Jurkat, Clone E6-1 (cell line): ENCODE measurements around the gene TMEM132C. TPM values are rescaled to one million over a fixed set of nuclear protein-coding genes. Genes with fewer than 3 reads are reported as not detected.
"Not testable (repeated sequence)": the region's sequence is repeated elsewhere in the genome, so short reads cannot be mapped to it uniquely, and the experiment has no call there.

ENCODE experiments used
- DNase-seq: peaks from one replicate; pipeline ENCODE4 v3.0.0-alpha.2; 2011; ENCODE audit warnings: low read depth, low spot score
- H3K4me3 ChIP-seq: 2 replicates; pipeline ENCODE4 v1.5.1; 2011; ENCODE audit warnings: mild to moderate bottlenecking, low read length, control low read depth, moderate library complexity
- polyA plus RNA-seq: library from polyadenylated mRNA; unstranded; fragments of >200 nt; gene quantifications from one replicate; pipeline ENCODE4 v1.2.1, GENCODE V29; 2012; ENCODE audit warnings: missing spikeins; ENCODE audit not compliant: insufficient read length, insufficient read depth

The TMEM132C gene
- not detected for polyA plus RNA-seq

DNA sequence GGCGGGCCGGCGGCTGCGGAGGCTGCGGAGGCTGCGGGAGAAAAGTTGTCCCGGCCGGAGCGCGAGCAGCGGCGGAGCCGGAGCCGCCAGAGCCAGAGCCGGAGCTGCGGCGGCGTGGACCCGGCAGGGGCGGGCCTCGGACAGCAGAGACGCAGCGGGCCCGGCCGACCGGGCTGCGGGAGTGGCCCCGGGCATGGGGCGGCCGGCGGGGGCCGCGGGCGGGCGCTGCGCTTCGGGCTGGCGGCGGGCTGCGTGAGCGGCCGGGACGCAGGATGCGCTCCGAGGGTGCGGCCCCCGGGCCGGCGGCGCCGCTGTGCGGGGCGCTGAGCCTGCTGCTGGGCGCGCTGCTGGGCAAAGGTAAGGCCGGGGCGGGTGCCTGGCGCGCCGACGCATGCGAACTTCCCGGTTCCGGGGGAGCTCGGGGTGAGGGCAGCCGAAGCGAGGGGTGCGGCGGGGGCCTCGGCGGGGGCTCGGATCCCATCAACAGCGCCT is at the start of gene TMEM132C:
TMEM132C (plus strand) TSS at position 40 of the 492 bp plus-strand sequence; CDS start at position 273, 233 bp downstream.
- no peak within 1 kb of the TSS for H3K4me3 ChIP-seq
- DNase-seq: no peak

DNA sequence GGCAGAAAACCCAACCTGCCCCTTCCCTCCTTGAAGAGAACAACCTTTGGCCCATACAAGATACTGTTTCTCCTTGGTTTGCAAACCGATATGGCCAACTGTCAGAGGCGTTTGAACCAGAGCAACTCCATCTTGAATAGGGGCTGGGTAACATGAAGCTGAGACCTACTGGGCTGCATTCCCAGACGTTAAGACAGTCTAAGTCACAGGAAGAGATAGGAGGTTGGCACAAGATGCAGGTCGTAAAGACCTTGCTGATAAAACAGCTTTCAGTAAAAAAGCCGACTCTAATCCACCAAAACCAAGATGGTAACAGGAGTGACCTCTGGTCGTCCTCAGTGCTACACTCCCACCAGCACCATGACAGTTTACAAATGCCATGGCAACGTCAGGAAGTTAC is 42.7 kb upstream of the TMEM132C start:
- DNase-seq: no peak
- no peak overlapping the region for H3K4me3 ChIP-seq

DNA sequence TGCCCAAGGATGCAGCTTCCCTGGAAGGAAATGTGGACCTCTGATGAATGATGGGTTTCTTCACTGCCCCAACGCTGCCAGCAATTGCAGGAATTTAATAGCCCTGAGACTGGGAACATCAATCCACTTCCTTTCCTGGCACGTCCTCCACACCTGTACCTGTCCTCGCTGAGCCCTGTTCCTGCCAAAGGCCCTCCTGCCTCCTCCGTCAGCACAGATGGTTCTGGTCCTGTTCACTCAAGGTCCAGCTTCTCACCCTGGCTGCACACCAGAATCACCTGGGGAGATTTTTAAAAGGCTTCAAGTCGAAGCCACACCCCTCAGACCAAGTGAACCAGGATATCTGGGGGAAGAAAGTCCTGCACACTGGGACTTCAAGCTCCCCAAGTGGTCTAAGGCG is 38.4 kb upstream of the TMEM132C start:
- no peak for DNase-seq
- no peak overlapping the region for H3K4me3 ChIP-seq

DNA sequence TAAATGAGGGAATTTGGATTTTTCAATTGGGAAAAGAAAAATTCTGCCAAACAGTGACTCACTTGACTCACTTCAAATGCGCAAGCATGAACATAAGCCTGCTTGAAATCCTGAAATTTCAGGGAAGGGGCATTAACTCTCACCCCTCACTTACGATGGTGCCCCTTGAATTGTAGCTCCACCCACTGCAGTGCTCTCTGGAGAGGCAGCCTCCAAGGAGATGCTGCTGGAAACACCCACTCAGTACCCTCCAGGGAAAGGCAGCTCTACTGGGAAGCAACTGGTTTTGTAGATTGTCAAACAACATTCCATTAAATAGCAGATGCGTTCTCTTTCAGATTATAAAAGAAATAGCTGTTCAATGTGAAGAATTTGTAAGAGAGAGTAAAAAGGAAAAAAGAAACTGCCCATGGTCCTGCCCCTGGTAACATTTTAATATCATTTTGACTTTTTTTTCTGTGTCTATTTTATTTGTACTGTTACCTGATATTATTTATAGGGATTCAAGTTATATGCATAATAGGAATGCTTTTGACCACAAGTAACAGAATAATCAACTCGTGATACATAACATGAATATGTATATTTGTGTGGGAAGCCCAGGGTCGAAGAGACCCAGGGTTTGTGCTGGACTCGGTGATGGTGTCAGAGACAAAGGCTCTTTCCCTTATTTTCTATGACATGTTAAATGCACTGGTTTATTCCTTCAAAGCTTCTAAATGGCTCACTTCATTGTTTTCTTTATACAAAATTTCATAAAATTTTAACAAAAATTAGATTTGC is 31.1 kb upstream of the TMEM132C start:
- H3K4me3 ChIP-seq: no peak overlapping the region
- no peak for DNase-seq

DNA sequence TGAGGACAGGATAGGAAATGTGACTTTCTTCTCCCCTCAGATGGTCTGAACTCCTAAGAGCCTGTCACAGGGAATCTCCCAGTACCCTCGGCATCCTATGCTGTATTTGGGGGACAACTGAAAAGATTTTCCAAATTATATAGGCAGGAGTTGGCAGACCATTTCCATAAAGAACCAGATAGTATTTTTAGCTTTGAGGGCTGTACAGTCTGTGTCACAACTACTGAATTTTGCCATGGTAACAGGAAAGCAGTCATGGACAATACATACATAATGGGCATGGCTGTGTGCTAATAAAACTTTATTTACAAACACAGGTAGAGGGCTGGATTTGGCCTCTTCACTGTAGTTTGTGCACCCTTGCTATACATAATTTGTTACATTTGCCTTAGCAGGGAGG is 30.4 kb upstream of the TMEM132C start:
- DNase-seq: no peak
- H3K4me3 ChIP-seq: no peak overlapping the region

DNA sequence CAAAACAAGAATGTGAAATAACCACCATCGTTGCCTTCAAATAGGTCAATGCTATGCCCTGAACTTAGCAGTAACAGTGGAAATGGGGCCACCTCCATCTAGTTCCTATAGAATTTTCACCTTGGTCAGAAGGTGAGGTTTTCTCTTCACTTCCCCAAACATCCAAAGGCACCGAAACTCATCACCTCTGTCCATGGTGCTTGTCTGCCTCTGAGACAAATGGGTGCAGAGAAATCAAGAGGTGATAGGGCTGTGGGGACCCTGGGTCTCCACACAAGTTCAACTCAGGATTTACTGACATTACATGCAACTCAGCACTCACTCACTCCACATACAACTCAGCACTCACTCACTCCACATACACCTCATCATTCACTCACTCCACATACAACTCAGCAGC is 26.2 kb upstream of the TMEM132C start:
- no peak for DNase-seq
- no peak overlapping the region for H3K4me3 ChIP-seq

DNA sequence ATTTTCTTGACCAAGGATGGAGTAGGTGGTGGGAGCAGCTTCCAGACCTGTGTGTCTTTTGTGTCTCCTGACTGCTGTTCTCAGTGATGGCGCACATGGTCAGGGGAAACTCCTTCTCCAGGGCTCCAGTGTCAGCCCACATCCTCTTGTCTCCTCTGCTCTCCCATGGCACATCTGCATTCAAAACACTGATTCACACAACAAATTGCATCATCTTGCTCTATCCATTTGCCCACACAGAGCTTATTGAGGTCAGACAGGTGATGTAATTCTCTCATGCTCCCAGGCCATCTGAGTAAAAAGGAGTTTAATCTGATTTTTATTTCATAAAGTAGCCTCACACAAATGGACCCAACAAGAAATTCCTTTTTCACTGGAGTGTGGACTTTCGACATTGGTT is 21.8 kb upstream of the TMEM132C start:
- no peak for DNase-seq
- no peak overlapping the region for H3K4me3 ChIP-seq

DNA sequence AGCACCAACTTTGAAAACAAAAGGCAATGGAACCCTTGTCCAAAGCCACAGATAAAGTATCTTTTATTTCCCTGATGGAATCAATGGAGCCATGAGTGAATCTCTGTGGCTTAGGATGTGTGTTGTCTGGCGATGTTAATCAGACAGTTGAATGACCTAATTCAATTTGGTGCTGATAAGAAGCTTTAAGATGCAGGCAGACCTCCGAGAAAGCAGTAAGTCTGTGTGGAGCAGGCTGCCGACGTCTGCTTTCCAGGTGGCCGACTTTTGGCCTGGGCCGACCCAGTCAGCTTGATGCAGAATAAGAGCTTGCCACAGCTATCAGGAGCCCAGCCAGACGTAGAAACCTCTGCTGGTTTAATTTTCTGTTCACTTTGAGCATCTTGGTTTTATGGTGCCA is 21.1 kb upstream of the TMEM132C start:
- no peak overlapping the region for H3K4me3 ChIP-seq
- no peak for DNase-seq

DNA sequence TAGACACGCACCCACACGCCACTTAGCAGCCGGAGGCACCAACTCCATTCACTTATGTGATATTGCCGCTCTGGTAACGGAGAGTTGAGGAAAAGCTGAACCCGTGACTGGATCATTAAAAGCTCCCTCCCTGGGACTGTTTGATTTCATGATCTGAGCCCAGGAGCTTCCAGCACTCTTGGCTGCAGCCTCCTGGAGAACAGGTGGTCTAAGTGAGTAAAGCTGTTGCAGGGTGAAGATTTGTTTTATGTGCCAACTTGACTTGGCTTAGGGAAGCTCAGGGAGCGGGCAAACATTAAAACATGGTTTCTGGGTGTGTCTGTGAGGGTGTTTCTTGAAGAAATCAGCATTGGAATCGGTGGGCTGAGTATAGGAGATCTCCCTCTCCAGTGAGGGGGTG is 16.9 kb upstream of the TMEM132C start:
- no peak overlapping the region for H3K4me3 ChIP-seq
- no peak for DNase-seq

DNA sequence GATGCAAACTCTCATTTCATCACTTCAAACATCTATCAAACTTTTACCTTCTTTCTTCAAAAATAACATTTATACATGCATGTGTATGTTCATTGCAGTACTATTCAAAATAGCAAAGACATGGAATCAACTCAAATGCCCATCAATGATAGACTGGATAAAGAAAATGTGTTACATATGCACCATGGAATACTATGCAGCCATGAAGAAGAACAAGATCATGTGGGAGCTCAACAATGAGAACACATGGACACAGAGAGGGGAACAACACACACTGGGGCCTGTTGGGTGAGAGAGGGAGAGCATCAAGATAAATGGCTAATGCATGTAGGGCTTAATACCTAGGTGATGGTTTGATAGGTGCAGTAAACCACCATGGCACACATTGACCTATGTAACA is 13.1 kb upstream of the TMEM132C start:
- H3K4me3 ChIP-seq, DNase-seq: not testable (repeated sequence)

DNA sequence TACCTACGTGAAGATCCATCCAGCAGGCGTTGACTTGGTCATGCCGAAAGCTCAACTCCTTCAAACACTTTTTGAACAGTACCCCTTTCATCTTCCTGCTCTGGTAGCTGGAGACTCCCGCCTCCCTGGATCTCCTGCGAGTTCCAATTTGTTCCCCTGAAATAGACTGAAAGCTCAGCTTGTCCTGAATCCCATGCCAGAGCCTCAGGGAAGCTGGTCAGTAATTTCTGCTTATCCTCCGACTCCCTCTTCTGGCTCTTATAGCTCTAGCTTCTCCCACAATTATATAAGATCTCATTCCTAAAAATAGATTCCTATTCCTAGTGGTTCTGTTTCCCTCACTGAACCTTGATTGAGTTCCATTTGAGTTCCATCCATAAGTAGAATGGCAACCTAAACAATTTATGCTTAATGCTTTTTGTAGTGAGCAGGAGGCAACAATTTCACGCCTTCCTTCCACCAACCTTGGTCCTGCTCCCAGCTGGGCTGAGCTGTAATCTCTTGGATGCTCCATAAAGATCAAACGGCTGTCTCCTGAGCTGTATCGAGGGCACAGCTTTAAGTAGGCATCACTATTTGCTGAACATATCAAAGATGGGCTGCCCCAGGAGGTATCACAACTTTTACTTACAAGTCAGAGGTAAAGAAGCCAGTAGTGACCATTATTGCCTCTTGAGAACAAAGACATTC is 8.0 kb upstream of the TMEM132C start:
- no peak overlapping the region for H3K4me3 ChIP-seq
- no peak for DNase-seq

DNA sequence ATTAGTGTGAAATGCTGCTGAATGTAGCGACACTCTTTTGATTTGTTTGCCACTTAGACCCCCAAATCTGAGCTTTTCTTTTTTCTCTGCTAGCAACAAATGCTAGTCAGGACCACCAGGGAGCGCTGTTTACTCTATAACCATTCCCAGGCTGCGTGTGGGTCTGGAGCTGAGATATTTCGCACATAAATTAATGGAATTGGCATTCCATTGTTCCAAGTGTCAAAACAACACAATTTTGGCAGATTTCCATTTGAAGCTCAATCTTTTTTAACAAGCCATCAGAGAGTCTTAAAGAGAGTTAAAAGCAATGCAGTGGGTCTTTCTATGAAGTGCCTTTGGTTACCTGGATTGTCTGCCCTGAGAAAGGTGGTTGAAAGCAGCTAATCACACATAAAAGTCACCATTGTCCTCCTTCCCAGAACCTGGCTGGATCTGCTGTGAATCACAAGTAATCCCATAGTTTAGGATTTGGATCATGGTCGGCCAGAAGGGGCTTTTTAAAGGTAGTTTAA is 7.4 kb upstream of the TMEM132C start:
- no peak overlapping the region for H3K4me3 ChIP-seq
- peak; percentile 27 for DNase-seq

DNA sequence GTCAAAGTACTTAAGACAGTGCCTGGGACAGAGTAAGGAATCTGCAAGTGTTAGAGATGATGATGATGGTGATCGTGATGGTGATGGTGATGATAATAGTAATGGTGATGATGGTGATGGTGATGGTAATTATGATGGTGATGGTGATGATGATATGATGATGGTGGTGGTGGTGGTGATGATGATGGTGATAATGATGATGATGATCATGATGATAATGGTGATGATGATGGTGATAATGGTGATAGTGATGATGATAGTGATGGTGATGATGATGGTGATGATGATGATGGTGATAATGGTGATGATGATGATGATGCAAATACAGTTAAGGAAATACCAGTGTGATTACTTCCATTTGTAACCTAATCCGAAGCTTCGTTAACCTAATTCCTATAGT is 5.2 kb upstream of the TMEM132C start:
- no peak overlapping the region for H3K4me3 ChIP-seq
- no peak for DNase-seq

DNA sequence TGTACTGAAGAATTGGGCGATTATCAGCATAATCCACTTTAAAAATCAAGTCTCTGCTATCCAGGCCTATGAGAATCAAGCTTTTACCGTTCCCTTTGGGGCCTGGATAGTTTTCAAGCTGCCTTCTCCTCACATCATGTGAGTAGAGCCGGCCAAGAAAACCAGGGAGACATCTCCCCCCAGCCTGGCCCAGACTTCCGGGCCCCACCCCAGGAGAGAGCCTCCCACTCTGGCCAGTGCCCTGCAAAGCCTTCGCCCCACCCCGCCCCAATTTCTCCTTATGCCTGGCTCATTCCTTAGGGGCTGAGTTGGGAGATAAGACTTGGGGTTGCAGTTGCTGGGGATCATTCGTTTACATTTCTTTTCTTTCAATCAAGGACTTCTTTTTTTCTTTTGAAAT is 1.4 kb upstream of the TMEM132C start:
- no peak overlapping the region for H3K4me3 ChIP-seq
- DNase-seq: no peak

DNA sequence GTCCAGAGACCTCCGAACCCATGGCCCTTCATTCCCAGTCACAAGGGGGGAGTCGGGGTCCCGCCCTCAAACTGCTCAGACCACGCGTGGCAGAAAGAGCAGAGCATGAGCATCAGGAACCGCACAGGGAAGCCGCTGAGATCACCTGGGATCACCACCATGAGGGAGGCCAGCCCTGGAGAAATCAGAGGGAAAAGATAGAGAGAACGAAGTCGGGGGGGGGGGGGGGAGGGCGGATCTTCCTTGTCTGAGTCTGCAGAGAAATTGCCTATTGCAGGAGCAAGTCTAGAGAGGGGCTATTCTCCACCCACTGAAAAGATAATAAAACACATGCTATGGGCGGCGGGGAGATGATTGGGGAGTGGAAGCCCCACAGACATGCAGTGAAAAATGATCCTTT is 884 bp upstream of the TMEM132C start:
- H3K4me3 ChIP-seq: no peak overlapping the region
- DNase-seq: no peak

DNA sequence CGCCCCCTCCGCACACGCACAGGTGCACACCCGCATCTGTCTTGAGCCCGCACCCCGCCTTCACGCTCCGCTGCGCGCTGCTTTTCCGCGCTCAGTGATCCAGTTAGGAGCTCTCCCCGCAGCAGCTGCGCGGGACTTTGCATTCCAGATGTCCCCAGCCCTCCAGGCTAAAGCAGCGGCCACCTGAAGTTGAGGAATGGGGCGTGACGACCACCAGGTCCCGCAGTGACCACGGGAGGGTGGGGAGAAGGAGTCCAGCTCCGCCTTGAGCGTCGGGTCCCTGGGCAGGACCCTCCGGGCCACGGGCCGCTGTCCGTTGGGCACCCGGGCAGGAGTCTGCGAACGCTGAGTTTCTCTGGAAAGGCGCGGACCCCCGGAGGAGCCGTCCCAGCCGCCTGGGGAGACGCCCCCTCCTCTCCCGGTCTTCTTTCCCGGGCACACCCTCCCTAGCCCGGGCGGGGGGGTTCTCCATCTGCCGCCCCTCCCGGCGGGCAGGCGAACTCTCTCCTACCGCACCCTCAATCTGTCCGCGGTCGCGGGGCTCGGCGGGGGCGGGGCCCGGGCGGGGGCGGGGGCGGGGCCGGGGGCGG is 334 bp upstream of the TMEM132C start:
- no peak overlapping the region for H3K4me3 ChIP-seq
- no peak for DNase-seq

DNA sequence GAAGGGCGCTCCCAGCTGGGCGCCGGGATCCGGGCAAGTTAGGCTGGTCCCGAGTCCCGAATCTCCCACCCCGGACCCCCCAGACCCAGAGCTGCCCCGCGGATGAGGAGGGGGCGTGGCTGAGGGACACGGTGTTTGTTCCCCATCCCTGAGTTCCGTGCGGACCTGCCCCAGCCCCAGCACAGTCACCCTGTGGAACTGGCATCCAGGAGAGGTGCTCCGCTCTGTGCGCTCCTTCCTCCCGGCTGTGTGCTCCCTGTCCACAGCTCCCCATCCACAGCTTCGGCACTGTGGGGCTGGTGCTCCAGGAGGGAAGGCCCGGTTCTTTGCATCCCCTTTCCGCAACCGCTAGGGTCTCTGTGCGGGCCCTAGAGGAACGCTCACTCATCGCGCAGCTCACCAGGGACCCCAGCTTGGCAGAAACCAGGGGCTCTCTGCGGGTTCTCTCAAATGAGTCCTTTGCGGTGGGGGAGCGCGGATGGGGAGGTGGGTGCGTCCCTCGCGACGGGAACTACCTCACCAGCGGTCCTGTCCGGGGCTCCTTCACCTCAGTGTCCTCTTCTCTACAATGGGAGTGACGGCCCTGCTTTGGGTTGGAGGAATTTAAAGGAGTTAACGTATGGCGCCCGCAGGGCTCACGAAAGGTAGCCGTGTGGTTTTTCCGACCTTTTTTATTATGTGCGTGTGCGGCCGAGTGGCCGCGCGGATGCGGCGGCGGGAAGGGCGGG is 845 bp downstream of the TMEM132C start:
- DNase-seq: no peak
- no peak overlapping the region for H3K4me3 ChIP-seq

DNA sequence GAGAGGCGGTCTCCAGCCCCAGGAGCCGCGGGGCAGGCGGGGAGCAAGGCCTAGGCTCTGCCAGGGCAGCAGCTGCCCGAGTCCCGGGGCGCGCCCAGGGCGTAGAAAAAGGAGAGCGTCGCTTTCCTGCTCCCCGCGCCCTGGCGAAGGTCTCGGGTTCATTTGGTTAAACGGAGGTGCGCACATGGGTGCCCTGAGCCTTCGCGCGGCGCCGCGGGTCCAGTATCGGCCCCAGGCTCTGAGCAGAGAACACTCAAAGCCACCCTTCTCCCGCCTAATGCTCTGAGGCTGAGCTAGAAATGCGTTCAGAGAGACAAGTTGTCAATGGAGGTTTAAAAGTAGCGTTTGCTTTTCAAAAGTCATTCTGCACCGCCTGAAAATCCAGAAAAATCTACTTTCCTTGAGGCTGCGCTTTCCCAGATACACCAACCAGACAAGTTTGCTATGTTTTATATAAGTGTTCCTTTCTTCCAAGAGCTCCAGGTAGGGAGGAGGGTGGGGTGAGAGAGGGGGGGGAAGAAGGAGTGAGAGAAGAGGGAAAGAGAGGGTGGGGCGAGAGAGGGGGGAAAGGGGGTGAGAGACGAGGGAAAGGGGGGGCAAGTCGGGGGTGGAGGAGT is 1.5 kb downstream of the TMEM132C start:
- no peak overlapping the region for H3K4me3 ChIP-seq

DNA sequence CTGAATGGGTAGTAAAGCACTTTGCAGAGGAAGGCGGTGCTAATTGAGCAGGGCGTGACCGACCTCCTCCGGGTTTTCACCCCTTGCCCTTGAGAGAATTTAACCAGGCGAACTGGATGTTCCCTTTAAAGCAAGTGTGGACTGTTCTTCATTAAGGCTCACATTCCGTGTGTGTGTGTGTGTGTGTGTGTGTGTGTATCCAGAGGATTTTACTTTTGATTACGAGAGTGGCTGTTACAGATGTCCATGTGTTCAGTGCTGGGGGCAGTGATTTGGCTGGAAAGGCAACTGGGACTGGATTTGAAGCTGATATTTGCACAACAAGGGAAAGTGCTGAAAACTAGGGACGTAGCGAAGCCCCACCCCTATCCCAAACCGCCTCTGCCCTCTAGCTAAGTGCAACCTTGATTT is 2.2 kb downstream of the TMEM132C start:
- no peak overlapping the region for H3K4me3 ChIP-seq
- DNase-seq: no peak

More for the DNA sequence above, 1.5 kb downstream of the TMEM132C start:
- DNase-seq: no peak
